Stimulated activated CD8-positive, alpha-beta memory T cell treated with anti-CD3 and anti-CD28 coated beads, Interleukin-2, amount 100 ng/mL, for 48 hours (primary cell): ENCODE measurements around the gene NIPAL4.
"Not testable (repeated sequence)": the region's sequence is repeated elsewhere in the genome, so short reads cannot be mapped to it uniquely, and the experiment has no call there.

Source experiments
- DNase-seq, 2 donors: peaks; one replicate each; pipeline ENCODE4 v3.0.0-alpha.2; 2020; ENCODE audit warnings: low read depth in 2 of 2

The NIPAL4 gene

DNA sequence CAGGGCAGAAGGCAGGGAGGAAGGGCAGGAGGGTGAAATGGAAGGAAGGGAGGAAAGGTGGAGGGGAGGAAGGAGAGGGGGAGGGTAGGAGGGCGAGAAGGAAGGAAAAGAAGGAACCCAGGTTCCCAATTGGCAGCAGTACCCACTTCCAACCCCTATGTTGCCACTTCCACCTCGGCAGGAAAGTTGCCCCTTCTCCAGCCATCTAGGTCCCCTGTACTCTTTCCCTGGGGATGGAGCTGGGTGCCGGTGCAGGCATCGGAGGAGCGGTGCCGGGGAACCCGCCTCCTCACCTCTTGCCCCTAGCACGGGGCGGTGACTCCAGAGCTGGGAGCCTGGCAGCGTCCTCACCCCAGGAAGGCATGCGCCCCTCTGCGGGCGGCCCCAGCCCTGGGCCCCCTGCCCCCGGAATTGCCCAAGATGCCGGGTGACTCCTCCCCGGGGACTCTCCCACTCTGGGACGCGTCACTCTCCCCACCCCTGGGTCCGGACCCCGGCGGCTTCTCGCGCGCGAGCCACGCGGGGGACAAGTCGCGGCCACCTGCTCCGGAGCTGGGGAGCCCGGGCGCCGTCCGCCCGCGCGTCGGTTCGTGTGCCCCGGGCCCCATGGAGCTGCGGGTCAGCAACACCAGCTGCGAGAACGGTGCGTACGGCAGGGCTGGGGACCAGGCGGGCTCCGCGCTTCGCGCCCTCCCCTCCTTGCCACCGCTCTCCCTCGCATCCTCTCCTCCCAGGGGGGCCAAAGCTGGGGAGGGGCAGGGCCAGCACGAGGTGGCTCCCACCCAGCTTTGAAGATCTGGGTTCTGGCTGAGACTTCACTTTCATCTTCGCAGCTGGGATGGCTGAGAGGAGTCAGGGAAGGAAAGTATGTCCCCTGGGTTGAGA is at the start of gene NIPAL4:
Gene NIPAL4 (plus strand): TSS at position 499 of the 885 bp plus-strand sequence. CDS start 108 bp downstream, at position 607.
- DNase-seq = peak; percentile 8 to 33

DNA sequence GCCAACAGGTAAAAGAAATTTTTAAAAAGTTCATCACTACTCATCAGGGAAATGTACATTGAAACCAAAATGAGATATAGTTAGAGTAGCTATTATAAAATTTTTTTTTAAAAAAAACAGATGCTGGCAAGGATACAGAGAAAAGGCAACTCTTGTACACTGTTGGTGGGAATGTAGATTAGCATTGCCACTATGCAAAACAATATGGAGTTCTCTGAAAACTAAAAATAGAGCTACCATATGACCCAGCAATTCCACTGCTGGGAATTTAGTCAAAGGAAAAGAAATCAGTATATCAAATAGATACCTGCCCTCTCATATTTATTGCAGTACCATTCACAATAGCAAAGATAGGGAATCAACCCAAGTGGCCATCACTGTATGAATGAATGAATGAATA is 44.2 kb upstream of the NIPAL4 start:
- no peak for DNase-seq

DNA sequence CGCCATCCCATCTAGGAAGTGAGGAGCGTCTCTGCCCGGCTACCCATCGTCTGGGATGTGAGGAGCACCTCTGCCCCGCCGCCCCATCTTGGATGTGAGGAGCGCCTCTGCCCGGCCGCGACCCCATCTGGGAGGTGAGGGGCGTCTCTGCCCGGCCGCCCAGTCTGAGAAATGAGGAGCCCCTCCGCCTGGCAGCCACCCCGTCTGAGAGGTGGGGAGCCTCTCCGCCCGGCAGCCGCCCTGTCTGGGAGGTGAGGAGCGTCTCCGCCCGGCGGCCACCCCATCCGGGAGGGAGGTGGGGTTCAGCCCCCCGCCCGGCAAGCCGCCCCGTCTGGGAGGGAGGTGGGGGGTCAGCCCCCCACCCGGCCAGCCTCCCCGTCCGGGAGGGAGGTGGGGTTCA is 40.5 kb upstream of the NIPAL4 start:
- not testable (repeated sequence) for DNase-seq

DNA sequence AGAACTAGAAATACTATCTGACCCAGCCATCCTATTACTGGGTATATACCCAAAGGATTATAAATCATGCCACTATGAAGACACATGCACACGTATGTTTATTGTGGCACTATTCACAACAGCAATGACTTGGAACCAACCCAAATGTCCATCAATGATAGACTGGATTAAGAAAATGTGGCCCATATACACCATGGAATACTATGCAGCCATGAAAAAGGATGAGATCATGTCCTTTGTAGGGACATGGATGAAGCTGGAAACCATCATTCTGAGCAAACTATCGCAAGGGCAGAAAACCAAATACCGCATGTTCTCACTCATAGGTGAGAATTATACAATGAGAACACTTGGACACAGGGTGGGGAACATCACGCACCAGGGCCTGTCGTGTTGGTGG is 30.1 kb upstream of the NIPAL4 start:
- not testable (repeated sequence) for DNase-seq

DNA sequence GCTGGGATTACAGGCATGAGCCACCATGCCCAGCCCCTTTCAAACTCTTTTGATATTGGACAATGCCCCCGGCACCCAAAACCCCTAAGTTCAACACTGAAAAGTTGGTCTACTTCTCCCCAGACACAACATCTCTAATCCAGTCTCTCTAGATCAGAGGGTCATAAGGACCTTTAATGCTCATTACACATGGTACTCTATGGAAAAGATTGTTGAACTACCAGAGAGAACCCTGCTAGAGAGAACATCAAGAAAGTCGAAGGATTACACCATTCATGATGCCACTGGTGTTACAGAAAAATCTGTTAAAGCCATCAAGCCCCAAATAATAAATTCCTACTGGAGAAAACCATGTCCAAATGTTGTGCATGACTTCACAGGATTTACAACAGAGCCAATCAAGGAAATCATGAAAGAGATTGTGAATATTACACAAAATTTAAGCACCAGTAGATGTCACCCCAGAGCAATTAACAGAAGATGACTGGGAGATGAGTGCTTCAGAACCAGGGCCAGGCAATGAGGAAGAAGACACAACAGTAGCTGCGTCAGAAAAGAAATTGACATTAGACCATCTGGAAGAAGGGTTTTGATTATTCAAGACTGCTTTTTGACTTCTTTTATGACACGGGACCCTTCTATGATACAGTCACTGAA is 28.3 kb upstream of the NIPAL4 start:
- DNase-seq = no peak

DNA sequence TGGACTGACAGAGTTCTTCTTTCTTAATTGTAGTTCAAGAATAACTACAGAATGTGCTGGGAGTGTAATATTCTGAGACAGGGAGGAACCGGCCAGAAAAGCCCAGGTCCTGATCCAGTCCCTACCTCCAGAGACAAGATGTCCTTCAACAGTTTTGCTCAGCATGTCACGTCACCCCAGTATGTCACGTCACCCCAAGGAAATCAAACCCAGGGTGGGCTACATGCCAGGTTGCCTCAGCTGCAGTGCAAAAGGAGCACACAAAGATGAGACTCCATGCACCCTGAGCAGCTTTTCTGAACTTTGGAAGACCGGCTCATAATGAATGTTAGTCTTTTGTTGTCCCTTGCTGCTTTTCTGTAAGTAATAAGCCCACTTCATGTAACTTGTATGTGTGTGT is 25.9 kb upstream of the NIPAL4 start:
- DNase-seq = no peak

DNA sequence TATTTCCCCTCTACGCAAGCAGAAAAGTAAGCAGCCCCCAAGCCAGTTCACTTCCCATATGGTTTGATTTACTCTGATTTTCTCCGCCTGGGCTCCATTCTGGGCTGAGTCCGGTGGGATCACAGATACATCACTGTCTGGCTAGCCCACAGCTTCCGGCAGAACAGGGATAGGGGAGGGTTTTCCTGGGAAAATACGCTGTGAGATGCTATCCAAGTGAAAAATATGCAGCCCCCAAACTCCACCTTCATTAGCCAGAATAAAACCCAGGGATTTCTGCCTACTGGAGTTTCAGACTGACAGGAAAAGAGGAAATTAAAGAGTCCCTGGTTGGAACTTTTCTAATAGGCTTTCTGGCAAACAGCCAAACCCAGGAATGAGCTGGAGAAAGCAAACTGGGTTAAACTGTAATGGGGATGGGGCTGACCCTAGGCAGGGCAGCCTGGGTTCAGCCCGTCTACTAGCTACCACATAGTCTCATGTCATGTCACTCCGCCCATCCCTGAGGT is 16.9 kb upstream of the NIPAL4 start:
- no peak for DNase-seq

DNA sequence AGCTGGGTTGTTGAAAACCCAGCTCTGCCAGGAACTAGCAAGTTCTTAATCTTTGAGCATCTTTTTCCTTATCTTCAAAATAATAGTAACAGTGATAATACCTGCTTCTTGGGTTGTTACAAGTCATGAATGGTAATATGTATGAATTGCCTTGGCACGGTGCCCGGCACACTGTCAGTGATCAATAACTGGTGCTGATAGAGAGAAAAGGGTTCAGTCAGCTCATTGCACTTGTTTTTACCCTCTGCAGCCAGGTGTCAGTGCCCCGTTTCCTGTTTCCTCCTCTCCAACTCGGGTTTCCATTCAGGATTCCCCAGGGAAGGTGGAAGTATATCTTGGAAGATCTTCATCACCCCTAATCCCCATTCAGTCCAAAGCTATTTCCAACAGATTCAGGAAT is 15.8 kb upstream of the NIPAL4 start:
- DNase-seq = no peak

DNA sequence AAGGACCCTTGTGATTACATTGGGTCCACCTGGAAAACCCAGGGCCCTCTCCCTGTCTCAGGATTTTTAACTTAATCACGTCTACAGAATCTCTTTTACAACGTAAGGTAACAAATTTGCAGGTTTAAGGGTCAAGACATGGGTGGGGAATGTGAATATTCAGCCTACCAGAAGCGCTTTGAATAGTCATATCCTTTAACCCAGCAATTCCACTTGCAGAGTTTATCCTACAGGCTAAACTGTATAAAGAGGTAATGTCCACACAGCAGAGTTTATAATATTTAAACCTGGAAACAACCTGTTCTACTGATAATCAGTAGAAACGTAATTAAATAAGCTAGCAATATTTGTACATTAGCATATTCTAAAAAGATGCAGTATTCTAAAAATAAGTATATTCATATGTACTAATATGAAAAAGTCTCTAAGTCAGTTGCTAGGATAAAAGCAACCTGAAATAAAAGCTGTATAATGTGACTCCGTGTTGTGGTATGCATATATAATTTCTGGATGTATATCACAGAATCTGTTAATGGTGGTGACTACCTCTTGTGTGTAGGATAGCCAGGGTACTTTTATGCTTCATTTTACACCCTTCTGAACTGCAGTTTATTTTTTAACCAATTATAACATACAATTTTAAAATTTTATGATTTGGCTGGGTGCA is 14.1 kb upstream of the NIPAL4 start:
- DNase-seq = no peak

DNA sequence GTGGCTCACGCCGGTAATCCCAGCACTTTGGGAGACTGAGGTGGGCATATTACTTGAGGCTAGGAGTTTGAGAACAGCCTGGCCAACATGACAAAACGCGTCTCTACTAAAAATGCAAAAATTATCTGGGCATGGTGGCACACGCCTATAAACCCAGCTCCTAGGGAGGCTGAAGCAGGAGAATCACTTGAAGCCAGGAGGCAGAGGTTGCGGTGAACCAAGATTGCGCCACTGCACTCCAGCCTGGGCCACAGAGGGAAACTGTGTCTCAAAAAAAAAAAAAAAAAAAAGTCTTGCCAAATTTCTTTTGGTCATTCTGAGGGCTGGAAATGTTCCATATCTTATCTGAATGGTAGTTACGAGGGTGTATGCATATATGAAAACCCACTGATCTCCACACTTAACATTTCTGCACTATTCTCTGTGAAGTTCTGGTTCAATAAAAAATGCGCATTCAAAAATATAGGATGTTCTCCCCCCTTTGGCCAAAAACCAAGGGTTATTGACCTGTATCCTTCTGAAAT is 13.5 kb upstream of the NIPAL4 start:
- DNase-seq = no peak

DNA sequence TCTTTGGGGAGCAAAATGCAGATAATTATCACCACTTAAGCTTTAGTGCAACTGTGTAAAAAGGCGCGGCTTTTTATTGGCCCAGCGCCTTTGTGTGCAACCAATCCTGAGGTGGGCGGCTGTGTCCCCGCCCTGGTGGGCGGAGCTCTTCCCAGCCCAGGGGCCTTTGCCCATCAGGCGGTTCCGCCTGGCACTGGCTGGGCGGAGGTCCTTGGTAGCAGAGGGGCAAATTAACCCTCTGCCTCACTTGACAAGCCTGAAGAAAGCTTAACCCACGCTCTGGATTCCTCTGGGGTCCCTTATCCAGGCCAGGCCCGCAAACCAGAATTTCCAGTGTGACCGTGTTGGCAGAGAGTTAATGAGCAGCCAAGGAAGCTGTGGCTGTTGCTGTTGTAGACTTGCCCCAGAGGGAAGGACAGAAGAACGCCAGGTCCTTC is 12.8 kb upstream of the NIPAL4 start:
- DNase-seq = no peak

DNA sequence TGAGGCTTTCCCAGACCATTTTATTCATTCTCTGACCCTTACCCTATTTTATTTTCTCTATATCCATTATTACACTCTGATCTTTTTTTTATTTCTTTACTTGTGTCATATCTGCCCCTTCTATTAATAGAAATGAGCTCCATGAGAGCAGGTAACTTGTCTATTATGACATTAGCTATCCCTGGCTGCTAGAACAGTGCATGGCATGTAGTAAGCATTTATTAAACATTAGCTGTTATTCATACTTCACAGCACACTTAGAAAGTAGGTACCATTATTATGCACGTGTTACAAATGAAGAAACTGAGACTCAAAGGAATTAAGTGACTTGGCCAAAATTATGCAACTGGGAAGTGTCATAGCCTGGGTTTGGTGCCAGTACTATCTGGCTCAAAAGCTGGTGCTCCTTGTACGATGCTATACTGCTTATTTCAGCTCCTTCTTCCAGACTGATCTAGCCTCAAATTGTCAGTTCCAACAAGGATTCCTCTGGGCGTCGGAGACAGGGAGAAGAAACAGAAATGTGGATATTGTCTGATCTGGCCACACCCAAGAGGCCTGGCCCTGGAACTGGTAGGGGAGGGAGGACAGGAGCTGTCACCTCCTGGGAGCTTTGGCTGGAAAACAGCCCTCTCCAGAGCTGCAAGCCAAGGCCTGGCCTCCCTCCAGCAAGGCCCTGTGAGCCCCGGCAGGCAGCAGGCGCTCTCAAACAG is 10.8 kb upstream of the NIPAL4 start:
- DNase-seq = no peak

DNA sequence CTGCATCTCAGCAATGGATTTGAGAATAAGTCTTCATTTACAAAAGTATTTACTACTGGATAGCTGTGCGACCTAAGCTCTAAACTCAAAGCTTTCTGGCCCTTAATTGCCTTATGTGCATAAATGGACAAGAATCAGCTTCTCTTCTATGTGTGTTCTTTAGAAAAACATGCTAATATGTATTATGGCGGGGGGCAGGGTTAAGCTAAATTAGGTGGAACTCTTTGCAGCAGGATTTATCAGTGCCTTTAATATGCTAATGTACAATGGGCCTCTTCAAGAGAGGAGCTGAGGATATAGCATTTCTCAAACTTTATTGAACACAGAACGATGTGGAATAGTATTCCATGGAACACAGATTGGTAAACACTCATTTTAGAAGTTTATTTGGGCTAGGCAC is 10.0 kb upstream of the NIPAL4 start:
- no peak for DNase-seq

DNA sequence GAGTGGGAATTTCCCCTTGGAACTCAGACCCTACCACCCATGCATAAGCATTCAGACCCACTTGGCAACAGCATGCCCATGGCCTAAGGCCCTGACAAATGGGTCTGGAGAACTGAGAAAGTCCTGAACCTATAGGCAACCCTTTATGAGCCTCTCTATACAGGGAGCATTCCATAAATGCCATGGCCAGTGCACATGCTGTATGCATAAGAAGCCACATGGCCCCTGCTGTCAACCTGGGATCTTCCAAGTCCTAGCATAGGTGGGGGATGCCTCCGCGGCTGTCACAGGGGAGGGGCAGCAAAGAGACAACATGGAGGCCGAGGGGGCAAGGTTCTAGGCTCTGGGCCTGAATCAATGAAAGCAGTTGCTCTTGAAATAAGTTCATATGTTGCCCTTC is 8.2 kb upstream of the NIPAL4 start:
- DNase-seq = no peak

DNA sequence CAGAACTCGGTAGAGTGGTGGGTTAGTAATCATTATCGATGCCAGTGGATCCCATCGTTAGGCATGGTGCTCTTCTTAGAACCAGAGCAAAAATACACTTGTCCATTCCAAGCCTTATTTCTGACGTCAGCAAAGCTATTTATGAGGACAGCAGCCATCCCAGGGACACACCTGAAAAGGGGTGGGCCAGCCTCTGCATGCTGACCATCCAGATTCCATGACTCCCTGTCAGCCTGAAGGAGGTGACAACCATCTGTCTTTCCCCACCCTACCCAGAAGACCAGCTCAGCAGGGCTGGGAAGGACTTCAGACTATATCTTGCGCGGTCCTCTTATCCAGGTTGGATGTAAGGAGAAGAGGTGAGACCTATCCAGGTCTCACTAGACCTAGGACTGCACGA is 5.7 kb upstream of the NIPAL4 start:
- DNase-seq = no peak

DNA sequence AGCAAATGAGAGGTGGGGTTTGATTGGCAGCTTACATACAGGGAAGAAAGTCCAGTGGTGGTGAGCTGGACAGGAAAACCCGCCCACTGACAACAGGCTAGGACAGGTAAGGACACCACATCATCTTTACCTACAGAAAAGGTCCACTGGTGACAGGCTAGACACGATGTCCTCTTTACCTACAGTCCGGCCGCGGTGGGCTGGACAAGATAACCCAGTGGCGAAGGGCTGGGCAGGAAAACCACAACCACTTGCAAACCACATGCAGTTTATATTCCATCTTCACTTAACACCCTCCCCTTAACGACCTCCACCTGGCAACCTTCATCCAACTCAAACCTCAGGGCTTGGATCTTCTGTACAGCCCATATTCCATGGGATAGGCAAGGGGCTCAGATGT is 5.0 kb upstream of the NIPAL4 start:
- DNase-seq = no peak

DNA sequence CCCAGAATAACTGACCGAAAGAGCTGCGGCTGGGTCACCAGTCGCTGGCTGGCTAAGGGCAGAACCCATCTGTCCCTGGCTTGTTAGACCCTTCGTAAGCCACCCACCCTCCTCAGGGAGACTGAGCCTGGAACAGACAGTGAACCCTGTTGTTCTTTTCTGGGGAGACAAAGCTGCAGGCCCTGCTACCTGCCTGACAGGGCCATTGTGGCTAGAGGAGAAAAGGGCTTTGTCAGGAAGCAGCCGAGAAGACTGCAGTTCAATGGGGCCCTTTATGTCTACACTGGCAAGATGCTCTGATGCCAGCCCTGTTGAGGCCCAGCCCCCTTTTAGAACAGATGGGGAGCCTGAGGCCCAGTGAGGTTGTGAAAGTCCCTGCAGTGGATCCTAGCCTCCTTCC is 3.7 kb upstream of the NIPAL4 start:
- no peak for DNase-seq

DNA sequence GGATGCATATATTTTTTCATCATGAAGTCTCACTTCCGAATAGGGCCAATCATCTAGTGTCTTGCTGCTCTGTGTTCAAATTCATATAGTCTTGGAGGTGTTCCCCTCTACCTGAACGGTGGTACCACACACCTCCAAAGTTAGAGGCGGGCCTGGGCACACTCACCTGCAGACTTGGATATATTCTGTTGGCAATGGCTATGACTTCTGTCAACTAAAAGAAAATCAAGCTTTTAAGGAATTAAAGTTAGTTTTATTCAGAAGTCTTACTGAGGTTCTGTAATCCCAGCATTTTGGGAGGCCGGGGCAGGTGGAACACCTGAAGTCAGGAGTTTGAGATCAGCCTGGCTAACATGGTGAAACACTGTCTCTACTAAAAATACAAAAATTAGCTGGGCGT is 2.6 kb upstream of the NIPAL4 start:
- DNase-seq = no peak

DNA sequence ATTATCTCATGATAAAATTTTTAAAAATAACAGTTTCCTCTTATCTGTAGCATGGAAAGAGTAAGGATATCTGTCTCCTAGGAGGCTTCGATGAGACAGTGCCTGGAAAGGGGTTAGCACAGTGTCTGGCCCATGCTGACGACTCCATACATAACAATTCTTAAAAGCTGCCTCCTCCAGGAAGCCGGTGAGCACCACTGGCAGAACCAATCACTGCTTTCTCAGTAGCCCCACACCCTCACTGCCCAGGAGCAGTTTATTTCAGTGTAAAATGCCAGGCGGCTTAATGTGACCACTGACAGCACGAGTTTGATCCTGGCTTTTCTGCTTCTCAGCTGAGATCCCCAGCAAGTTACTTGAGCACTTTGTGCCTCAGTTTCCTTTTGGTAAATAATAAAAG is 1.2 kb upstream of the NIPAL4 start:
- DNase-seq = no peak

DNA sequence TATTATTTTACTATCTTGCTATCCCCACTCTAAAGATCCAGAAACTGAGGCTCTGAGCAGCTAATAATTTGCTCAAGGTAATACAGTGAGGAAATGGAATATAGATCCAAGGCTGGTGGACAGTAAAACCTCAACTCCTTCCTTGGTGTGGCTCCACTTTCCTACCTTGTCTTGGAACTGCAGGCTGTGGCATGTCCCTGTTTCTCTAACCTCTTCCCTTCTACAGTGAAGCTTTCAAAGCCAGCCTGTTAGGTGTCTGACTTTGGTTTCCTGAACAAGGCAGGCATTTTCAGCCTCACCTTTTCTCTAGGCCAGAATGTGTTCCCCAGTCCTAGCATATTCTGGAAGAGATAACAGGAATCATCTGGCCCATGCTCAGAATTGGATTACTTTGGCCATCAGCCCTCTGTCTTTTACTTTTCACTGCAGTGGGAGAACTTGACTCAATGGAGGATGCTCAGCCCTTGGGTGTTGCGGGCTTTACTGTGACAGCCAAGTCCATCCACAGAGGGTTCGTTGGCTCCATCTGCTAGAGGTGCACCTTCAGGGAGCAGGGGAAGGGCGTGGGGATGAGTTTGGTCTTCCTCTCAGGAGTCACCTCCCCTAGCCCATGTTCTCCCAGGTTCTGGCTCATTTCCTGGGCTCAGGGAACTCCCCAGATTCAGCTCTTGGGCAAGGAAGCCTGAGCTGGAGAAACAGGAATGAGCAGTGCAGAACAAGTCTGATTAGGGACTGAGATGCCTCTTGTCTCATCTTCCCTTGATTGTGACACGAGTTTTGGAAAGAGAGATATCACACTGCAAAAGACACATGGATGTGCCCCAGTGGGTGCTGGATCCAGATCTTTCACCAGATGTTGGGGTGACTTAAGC is 1.1 kb downstream of the NIPAL4 start:
- DNase-seq = no peak

DNA sequence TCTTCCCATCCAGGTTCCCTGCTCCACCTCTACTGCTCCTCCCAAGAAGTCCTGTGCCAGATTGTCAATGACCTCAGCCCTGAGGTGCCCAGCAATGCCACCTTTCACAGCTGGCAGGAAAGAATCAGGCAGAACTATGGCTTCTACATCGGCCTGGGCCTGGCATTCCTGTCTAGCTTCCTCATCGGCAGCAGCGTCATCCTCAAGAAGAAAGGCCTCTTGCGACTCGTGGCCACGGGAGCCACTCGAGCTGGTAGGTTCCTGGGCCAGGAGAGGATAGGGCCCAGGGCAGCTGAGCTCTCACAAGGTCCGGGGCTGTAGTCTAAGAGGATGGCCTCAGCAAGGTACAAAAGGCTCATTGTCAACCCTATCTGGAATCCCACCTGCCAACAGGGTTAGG is 3.1 kb downstream of the NIPAL4 start:
- no peak for DNase-seq
